Measurements from ENCODE around the gene FAM120A.
A peak's percentile ranks its signal among the peaks of the same experiment; 100 is the strongest.

Gene FAM120A

GRCh38 chr9:93582115-93582514, 130.6 kb downstream of the FAM120A start:
- no peak for DNase-seq

- peak; percentile 19 for DNase-seq
These were observed 131.1 kb downstream of the FAM120A start for GRCh38 chr9:93582550-93582949.

GRCh38 chr9:93585259-93585658, 133.8 kb downstream of the FAM120A start:
- no peak for DNase-seq

- DNase-seq = no peak
These were observed 134.2 kb downstream of the FAM120A start for GRCh38 chr9:93585695-93586094.

GRCh38 chr9:93586290-93587057, 135.0 kb downstream of the FAM120A start:
- no peak for DNase-seq

GRCh38 chr9:93587284-93587650, 135.8 kb downstream of the FAM120A start:
- no peak for DNase-seq

- no peak for DNase-seq
These were observed 136.3 kb downstream of the FAM120A start for GRCh38 chr9:93587651-93588347.

- no peak for DNase-seq
These were observed 137.4 kb downstream of the FAM120A start for GRCh38 chr9:93588641-93589609.

- no peak for DNase-seq
These were observed 138.2 kb downstream of the FAM120A start for GRCh38 chr9:93589688-93590087.

- no peak for DNase-seq
These were observed 139.2 kb downstream of the FAM120A start for GRCh38 chr9:93590609-93591234.

- DNase-seq = no peak
These were observed 140.0 kb downstream of the FAM120A start for GRCh38 chr9:93591301-93592007.

GRCh38 chr9:93592008-93592642, 140.6 kb downstream of the FAM120A start:
- DNase-seq = peak; percentile 35

- DNase-seq = no peak
These were observed 141.1 kb downstream of the FAM120A start for GRCh38 chr9:93592643-93593021.

- no peak for DNase-seq
These were observed 141.7 kb downstream of the FAM120A start for GRCh38 chr9:93593144-93593658.

GRCh38 chr9:93594041-93594756, 142.7 kb downstream of the FAM120A start:
- DNase-seq = no peak

- DNase-seq = no peak
These were observed 144.0 kb downstream of the FAM120A start for GRCh38 chr9:93595461-93595860.

GRCh38 chr9:93595861-93596365, 144.4 kb downstream of the FAM120A start:
- DNase-seq = no peak

GRCh38 chr9:93596399-93596798, 144.9 kb downstream of the FAM120A start:
- no peak for DNase-seq

GRCh38 chr9:93597142-93597706, 145.7 kb downstream of the FAM120A start:
- no peak for DNase-seq
